Stimulated activated CD8-positive, alpha-beta memory T cell treated with anti-CD3 and anti-CD28 coated beads, Interleukin-7, amount 100 ng/mL, for 1 hour (primary cell): ENCODE measurements around the gene PIGU.
"Not testable (repeated sequence)": the region's sequence is repeated elsewhere in the genome, so short reads cannot be mapped to it uniquely, and the experiment has no call there.

Experiments used
- DNase-seq, 2 donors: peaks; one replicate each; pipeline ENCODE4 v3.0.0-alpha.2; 2020; ENCODE audit warnings: low read depth in 2 of 2

The PIGU gene

DNA sequence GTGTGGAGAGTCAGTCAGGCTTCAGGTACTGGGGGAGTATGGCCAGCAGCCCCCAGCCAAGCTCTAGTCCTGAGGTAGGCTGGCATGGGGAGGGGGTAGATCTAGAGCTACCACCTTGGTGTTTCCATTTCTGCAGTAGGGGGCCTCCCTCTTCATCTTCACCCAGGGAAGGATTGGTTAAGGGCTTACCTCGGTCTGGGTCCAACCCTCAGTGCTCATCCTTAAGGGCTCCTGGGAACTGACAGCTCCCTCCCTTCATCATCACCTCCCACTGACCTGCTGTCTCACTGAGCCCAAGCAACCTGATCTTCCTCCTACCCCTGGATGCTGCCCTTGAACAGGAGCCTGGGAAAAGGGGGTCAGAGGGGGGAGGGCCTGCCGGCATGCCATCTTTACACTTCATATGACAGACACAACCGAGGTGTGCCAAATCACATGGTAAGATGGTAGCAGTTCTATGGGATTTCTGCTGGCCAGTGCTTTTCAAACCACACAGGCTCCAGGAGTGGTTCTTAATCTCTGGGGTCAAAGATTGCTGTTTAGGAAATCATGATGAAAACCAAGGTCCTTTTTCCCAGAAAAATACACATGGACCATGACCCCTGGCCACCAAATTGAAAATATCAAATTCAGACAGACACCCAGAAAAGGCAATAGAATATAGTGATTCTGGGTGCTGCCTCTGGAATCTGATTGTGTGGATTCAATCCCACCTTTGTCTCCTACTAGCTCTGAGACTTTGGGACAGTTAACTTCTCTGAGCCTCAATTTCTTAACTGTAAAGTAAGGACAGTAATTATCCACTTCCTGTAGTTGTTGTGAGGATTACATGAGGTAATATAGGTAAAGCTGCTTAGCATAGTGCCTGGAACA lies 30.3 kb upstream of the PIGU start:
- no peak for DNase-seq

DNA sequence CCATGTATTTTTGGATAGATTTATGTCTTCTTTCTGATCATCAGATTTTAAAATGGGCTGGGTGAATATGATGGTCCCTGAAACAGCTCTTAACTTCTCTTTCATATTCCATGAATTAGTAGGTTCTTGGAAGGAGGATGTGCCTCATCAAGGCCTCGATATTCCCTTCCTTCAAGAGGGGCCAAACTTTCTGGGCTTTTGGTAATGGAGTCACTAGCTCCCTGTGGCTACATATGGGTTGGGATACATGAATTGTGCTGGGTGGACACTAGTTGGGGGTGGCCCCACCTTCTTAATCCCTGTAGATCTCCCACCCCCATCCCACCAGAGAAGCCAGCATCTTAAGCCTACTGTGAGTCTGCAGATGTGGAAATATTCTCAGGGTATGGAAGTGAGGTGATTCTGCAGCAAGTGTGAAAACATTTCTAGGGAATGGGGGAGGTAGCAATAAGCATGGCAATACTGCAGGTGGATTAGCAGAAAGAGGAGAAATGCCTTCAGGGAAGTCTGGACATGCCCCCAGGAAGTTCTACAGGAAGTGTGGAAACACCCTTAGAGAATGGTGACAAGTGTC lies 29.5 kb upstream of the PIGU start:
- no peak for DNase-seq

DNA sequence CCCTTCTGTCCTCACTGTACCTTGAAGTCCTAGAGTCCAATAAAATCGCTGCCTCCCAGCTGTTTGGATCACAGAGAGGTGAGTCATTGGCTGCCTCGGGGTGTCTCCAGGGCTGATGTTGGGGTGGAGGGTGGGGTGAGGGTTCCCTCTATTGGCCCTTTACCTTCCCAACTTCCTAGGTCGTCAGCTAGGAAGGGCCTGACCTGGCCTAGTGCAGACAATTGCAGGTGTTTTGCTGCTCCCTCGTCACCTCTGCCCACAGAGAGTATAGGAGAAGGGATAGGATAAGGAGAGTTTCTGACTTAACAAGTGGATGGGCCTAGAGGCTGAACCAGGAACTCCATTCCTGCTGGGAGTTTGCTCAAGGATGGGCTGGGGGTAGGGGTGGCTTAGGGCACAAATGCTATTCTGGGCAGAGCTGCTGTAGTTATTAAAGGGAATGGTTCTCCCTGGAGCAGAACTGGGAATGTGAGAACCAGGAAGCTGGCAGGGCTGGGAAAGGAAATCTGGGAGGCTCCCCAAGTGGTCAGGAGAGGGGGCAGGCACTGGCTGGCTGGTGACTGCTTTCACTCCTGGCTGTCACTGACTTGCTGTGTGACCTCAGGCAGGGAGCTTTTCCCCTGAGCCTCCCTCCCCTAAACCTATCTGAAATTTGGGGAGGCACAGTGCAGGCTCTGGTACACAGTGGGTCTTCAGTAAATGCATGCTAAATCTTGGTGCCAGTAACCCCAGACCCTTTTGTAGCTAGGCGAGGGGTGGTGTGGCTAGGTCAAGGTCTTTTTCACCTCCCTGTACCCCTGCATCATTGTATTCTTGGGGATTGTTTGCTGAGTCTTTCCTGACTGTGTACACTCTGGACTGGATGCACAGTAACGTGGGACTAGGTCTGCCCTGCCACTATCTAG lies 28.8 kb upstream of the PIGU start:
- DNase-seq, result no peak

DNA sequence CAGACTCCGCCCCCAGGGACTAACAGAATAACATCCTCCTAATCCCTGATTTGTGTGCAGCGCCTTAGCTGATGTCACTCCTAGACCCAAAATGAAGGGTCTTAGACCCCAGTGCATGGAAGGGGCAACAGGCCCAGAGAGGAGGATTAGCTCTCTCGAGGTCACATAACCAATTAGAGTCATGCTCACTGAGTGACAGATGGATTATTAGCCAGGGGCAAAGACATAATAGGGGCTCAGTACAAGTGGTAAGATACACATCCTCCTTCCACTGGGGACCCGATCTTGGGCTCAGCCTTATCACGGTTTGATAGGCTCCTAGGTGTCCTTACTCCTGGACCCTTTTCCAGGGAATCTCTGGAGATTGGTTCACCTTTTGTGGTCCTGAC lies 28.1 kb upstream of the PIGU start:
- no peak for DNase-seq

DNA sequence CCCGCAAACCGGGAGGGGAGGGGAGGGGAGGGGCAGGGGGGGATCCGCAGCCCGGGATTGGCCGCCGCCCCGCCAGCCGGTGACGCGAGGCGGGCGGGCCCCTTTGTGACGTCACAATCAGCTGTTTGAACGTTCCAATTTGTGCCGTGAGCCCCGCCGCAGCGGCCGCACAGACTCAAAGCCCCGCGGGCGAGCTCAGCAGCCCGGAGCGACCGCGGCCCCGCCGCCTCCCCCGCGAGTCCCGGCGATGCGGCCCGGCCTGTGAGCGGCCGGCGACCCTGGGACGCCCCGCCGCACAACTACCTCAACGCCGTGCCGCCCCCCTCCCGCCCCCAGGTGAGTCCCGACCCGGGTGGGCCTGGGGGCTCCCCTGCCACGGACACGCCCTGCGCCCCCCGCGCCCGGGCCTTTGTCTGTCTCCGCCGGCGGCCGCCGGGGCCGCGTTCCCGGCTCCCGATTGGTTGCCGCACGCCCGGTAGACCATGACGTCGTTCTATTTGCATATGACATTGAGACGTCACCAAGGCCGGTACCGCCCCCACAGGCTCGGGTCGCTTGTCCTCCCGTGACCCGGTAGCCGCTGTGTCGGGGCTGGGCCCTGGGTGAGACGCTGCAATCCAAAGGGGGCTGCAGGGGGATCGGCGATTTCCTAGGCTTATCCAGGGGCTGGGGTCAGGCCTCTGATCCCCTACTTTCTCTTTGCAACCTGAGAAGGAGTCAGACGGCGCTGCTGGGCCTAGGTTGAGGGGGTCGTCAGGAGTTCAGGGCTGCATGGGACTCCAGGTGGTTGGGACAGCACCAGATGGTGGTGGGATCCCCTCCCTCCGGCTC lies 27.5 kb upstream of the PIGU start, which contains the start of gene TP53INP2:
Gene TP53INP2, plus strand, starts transcription at position 168 of the 831 bp plus-strand sequence. CDS start 4,396 bp downstream, outside the sequence.
- peak; percentile 74 to 75 for DNase-seq

DNA sequence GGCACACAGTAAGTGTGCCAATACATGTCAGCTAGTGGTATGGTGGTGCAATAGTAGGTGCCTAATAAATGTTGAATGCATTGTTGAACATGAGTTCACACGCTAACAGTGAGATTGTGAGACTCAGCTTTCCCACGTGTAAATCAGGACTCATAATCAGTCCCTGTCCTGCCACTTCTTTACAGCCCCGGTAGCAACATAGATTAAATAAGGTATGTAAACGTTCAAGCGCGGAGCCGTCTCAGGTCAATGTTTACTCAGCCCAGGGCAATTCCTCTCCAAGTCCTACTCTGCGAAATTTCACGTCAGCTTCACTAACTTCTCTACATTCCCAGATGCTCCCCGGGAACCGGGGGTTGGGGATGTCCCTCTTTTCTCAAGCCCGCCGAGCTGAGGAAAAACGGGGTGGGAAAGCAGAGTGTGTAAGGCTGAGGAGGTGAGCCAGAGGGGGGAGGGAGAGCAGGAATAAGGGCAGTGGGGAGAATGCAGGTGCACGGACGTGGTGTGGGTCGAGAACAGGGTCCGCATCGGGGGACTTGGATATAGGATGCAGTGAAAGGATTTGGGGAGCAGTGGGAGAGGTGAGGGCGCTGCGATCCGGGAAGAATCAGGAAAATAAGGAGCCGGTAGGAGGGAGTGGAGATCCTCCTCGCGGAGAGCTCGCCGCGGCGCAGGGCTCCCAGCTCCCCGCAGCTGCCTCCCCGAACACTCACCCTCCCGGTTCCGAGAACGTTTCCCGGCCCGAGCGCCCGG lies 26.7 kb upstream of the PIGU start:
- no peak for DNase-seq

DNA sequence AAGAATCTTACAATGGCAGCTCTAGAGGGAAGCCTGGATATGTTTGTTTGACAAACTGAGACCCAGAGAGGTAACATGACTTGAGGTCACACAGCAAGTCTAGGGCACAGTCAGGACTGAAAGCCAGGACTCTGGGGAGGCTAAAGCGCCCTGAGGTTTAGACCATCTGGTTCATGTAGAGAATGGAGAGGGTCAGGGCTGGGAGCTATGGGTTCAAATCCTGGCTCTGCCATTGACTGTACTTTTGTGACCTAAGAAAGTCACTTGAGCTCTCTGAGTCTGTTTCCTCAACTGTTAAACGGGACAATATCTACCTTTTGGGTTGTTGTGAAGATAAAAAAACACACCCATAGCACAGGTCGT lies 26.1 kb upstream of the PIGU start:
- DNase-seq, result no peak

DNA sequence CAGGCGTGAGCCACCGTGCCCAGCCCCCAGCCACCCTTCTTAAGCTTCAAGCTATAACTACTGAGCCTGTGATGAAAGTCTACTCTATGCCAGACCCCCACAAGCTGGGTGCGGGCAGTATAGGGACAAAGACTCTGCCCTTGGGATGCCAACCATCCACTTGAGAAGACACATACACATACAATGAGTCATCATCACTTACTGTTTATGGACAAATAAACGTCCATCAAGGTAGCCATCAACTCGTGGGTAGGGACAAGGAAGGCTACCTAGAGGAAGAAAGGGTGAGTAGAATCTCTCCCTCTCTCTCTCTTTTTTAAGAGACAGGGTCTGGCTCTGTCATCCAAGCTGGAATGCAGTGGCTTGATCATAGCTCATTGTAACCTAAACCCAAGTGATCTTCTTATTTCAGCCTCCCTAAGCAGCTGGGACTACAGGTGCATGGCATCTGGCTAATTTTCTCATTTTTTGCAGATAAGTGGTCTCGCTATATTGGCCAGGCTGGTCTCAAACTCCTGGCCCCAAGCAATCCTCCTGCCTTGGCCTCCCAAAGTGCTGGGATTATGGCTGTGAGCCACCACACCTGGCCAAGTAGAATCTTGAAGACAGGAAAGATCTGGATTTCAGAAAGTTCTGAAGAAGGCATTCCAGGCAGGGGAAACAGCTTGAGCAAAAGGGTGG lies 24.7 kb upstream of the PIGU start:
- DNase-seq, result no peak

DNA sequence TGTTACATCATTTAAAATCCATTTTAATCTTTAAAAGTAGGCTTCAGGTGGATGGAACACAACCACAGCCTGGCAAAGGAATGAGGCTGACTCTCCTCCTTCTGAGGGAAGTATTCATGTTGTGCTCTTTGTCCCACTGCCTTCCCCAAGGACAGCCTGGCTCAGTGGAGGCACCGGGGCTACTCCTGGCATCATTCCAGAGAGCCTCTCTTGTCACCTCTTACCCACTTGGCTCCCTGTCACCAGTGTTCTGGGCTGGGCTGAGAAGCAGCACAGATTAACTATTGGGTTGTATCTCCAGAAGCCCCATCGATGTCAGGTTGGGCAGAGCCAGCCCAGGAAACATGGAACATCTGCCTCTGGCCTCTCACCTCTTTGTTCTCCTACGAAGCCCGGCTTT lies 16.5 kb upstream of the PIGU start:
- DNase-seq, result no peak

DNA sequence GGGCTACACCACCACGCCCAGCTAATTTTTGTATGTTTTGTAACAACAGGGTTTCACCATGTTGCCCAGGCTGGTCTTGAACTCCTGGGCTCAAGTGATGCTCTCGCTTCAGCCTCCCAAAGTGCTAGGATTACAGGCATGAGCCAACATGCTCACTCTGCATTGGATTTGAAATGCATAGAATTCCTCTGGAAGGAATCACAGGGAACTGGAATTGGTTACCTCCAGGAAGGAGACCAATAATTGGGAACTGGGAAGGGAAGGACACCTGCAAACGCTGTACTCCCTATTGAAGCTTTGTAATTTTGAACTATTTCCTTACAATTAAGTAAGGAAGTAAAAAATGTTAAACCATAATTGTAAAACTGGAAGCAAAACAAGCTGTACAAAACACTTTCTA lies 14.9 kb upstream of the PIGU start:
- no peak for DNase-seq

DNA sequence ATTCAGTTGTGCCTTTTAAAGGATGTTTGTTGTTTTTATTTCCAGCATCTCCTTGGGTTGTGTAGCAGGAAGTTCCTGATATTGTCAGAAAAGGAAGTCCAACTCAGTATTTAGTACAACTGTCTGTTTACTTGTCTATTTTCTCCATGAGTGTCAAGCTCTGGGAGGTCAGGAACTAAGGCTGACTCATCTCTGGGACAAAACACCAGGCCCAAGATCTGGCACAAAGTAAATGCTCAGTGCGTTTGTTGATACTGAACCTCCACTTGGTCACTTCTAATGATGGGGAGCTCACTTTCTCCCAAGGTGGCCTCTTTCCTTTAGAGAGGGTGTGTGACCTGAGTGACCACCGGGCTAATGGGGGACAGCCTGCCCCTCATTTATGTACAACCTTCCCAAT lies 12.6 kb upstream of the PIGU start:
- no peak for DNase-seq

DNA sequence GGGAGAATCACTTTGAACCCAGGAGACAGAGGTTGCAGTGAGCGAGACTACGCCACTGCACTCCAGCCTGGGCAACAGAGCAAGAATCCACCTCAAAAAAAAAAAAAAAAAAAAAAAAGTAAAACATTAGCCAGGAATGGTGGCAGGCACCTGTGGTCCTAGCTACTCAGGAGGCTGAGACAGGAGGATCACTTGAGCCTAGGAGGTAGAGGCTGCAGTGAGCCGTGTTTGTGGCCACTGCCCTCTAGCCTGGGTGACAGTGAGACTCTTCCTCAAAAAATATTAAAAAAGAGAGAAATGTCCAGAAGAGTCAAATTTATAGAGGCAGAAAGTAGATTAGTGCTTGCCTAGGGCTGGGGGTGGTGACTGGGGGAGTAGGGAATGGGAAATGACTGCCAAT lies 6.8 kb upstream of the PIGU start:
- DNase-seq, result no peak

DNA sequence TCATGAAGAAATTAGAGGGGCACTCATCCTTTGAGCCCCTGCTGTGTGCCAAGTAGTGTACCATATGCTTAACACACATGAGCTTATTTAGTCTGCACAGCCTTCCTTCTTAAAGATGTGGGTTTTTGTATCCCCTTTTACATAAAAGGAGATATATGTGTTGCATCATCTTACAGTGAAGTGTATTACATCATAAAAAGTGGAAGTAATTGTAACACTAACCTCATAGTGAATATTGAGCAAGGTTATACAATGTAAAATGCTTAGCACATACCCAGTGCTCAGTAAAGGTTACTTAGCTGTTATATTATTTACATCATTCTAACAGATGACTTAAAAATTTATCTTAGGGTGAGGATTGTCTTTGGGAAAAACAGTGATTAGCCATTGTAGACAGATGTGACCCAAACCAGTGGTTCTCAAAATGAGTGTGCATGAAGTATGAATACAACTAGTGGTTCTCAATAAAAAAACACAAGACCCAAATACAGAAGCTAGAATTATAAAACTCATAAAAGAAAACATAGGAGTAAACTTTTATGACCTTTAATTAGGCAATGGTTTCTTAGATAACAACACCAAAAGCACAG lies 3.8 kb upstream of the PIGU start:
- DNase-seq, result no peak

DNA sequence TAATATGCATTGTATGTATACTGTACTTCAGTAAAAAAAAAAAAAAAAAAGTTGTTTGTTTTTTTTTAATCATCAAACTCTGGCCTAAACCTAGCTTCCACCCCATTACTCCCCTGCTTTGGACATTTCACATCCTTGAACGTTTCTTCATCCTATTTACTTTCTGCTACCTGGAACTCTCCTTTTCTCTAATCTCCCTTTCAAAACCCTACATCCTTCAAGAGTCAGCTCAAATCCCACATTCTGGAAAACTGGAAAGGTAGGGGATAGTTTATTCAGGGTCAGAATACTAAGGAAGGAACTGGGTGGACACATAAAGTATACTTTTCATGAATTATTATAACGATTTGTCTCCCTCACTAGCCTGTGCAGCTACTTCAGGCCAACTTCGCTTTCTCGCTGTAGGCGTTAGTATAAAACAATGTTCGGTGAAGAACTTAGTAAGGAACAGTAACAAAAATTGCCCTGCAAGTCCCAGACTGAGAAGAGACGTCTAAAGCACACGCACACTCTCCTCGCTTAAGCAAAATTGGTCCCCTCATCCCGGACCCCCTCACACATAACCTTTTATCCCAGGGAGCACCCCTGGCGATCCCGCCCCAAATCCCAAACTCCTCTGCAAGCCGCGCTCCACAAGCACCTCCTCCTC lies 775 bp downstream of the PIGU start:
- DNase-seq, result no peak

DNA sequence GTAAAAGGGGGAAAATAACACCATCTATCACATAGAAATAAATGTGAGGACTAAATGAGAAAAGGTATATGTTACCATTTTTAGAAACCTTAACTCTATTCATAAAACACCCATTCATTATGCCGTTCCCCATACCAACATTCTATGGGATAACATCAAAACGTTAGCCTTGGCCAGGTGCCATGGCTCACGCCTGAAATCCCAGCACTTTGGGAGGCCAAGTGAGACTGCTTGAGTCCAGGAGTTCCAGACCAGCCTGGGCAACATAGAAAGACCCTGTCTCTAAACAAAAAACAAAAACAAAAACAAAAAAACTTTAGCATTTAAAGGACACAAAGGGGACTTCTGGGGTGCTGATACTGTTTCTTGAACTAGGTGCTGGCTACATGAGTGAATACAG lies 1.3 kb downstream of the PIGU start:
- no peak for DNase-seq

DNA sequence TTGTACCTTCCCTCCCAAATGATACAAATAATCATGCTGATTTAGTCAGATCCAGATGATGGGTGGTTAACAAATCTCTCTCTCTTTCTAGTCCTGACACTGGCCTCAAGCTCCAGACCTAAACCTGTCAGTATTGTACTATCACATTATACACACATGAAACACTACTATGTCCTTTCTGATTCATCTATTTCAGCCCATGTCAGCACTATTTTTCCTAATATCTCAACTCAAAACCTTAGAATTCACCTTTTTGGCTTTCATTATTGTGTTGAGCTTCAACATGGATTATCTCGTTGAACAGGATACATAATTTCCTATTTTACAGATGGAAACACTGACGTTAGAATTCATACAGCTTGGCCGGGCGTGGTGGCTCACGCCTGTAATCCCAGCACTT lies 3.5 kb downstream of the PIGU start:
- no peak for DNase-seq

DNA sequence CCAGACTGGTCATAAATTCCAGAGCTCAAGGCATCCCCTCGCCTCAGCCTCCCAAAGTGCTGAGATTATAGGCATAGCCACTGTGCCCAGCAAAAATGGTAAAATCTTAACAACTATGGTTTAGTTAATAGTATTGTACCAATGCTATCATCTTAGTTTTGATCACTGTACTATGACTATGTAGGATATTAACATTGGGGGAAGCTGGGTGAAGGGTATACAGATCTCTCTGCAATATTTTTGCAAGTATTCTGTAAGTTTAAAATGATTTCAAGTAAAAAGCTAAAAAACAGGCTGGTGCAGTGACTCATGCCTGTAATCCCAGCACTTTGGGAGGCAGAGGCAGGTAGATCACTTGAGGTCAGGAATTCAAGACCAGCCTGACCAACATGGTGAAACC lies 7.8 kb downstream of the PIGU start:
- DNase-seq, result no peak

DNA sequence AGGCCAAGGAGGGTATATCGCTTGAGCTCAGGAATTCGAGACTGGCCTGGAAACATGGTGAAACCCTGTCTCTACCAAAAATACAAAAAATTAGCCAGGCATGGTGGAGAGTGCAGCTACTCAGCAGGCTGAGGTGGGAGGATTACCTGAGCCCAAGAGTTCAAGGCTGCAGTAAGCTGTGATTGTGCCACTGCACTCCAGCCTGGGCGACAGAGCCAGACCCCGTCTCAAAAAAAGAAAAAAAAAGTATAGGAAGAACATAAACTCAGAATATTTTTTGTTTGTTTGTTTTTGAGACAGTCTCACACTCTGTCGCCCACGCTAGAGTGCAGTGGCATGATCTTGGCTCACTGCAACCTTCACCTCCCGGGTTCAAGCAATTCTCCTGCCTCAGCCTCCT lies 12.1 kb downstream of the PIGU start:
- not testable (repeated sequence) for DNase-seq

DNA sequence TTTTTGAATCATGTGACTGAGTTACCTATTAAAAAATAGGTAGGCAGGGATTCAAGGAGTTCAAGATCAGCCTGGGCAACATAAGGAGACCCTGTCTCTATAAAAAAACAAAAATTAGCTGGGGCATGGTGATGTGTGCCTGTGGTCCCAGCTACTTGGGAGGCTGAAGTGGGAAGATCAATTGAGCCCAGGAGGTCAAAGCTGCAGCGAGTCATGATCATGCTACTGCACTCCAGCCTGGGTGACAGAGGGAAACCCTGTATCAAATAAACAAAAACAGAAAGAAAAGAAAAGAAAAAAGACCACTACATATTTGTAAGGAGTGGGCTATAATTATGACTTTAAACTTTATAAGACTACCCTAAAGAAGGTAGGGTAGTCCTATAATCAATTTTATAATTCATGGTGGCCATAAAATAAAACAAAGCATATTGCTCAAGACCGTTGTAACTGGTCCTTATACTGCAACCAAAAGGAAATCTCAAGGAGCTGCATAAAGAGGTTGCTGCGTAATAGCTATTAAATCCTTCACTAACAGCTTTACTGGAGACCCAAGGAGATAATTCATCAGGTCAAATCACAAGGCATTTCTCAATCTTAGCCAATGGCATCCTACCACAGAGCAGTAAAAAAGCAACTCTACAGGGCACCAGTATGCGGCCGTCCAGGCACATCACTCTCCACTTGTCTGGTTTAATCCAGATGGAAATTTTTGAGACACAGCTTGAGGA lies 13.5 kb downstream of the PIGU start:
- DNase-seq, result no peak
